ENCODE measurements around the gene PDE4D.

The PDE4D gene

DNA sequence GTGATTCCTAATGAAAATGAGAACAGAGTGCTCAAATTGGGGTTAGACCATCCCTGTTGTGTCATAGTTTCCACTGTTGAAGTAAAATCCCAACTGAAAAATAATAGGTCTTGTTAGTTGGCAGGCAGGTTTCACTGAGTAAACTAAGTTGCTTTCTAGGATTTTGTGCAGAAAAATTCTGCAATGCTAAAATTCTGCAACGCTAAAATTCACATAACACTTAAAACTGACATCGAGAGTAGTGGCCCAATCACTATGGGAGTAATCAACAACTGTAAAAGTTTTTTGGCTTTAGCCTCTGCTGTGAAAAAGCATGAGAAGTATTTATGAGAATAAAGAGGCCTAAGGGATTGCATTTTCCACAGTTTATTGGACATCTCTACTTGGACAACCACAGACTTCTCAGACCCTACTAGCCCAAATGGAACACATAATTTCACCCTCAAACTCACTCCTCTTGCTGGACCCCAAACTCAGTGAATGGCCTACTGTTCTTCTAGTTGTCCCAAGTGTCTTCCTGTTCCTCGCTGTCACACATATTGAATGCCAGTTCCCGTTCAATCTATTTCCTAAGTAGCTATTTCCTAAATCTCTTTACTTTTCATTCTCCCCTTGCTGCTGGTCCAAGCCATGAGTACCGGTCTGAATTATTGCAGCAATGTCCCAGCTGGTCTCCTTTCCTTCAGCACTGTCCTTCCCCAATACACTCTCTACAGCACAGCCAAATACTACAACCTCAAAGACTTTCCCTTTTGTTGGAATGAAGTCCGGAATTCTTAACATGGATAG is 355.4 kb downstream of the PDE4D start:
- H3K36me3 Mint-ChIP-seq: no peaks in the 10 kb centered on the region
- no peak for DNase-seq
- no peak overlapping the region for H3K27ac Mint-ChIP-seq
- H3K27me3 Mint-ChIP-seq: no peaks in the 10 kb centered on the region
- CTCF ChIA-PET: no interaction called here
- no peaks in the 10 kb centered on the region for H3K4me1 Mint-ChIP-seq
- no peaks in the 10 kb centered on the region for H3K9me3 Mint-ChIP-seq
- H3K4me3 Mint-ChIP-seq: no peak overlapping the region

DNA sequence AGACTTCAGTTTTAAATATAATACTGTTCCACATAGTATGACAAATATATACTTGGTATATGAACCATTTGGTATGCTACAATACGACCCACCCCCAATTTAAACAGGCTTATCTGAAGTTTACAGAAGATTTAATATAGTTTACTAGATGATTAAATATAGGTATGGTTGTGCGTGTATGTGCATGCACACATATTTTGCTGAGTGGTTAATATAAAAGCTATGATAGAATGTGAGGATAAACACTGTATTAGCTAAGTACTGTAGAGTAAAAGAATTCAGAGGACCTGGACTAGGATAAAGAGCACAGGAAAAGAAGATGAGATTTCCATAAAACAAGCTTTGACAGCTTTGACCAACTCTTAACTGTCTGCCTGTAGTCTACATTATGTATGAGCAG is 356.7 kb downstream of the PDE4D start:
- no peaks in the 10 kb centered on the region for H3K36me3 Mint-ChIP-seq
- H3K4me3 Mint-ChIP-seq: no peak overlapping the region
- H3K27ac Mint-ChIP-seq: no peak overlapping the region
- H3K27me3 Mint-ChIP-seq: no peaks in the 10 kb centered on the region
- no peaks in the 10 kb centered on the region for H3K9me3 Mint-ChIP-seq
- no peaks in the 10 kb centered on the region for H3K4me1 Mint-ChIP-seq
- CTCF ChIA-PET: no interaction called here
- no peak for DNase-seq

DNA sequence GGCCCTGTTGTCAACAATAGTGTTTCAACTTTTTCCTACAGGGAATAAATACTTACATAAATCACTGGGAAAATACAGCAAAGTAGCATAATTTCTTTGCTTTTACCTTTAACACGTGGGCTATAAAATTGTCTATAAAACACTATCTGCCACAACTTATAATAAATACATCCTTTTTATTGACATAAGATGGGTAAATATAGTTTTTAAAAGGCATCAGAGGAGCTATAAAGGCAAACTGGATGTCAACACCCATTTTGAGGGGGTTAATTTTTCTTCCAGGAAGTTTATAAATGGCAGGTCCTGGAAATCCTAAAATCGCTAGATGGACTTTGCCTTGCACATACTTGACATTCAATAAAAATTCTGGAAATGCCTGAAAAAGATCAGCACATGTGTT is 358.0 kb downstream of the PDE4D start:
- no peak for DNase-seq
- H3K4me1 Mint-ChIP-seq: no peaks in the 10 kb centered on the region
- H3K27ac Mint-ChIP-seq: no peak overlapping the region
- no peaks in the 10 kb centered on the region for H3K27me3 Mint-ChIP-seq
- H3K9me3 Mint-ChIP-seq: no peaks in the 10 kb centered on the region
- H3K4me3 Mint-ChIP-seq: no peak overlapping the region
- CTCF ChIA-PET: no interaction called here
- no peaks in the 10 kb centered on the region for H3K36me3 Mint-ChIP-seq

DNA sequence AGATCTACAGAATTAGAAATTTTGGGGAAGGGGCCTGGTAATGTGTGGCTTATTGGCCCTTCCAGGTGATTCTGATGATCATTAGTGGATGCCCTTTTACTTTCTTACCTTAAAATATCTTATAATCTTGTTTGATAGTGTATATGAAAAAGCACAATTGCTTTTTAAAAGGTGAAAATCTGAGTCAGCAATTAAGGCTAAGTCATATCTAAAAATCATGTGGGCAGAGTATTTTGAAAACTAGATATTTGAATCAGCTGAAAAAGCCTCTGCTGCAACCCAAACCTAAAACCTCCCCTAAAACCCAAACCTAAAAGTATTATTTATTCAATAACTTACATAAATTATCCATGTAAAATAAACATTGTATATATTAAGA is 359.8 kb downstream of the PDE4D start:
- no peak overlapping the region for H3K4me3 Mint-ChIP-seq
- CTCF ChIA-PET: no interaction called here
- H3K36me3 Mint-ChIP-seq: no peaks in the 10 kb centered on the region
- no peaks in the 10 kb centered on the region for H3K4me1 Mint-ChIP-seq
- DNase-seq: no peak
- H3K9me3 Mint-ChIP-seq: no peaks in the 10 kb centered on the region
- no peaks in the 10 kb centered on the region for H3K27me3 Mint-ChIP-seq
- no peak overlapping the region for H3K27ac Mint-ChIP-seq

DNA sequence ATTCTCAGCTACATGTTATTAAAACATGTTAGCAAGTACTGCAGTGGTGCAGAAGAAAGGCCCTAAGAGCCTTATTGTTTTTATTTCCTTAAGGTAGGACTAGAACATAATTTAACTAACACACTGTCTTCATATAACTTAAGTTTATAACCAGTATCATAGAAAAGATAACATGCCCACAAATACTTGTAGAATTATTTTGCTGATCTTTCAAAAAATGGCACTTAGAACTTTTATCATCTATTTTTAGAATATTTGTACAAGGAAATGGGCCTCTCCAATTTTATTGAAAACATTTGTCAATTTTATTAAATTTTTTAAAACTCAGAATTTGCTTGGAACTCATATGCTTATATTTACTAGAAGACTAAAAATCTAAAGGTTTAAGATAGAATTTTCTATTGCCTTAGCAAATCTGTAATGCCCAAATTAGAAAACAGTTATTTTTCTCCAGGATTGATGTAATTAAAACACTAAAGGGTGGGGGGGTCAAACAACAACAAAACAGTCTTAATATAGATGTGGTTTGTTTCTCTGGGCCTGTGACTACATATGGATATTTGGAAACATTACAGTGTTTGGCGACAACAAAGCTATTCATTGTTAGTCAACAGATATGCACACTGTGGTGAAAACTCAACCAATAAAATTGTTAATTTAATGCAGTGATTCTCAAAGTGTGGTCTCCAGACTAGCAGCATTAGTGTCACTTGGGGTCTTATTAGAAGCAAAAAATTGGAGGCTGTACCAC is 360.4 kb downstream of the PDE4D start:
- no peaks in the 10 kb centered on the region for H3K27me3 Mint-ChIP-seq
- no peaks in the 10 kb centered on the region for H3K4me1 Mint-ChIP-seq
- DNase-seq: no peak
- no peak overlapping the region for H3K4me3 Mint-ChIP-seq
- no peaks in the 10 kb centered on the region for H3K9me3 Mint-ChIP-seq
- no peaks in the 10 kb centered on the region for H3K36me3 Mint-ChIP-seq
- no peak overlapping the region for H3K27ac Mint-ChIP-seq
- CTCF ChIA-PET: no interaction called here

DNA sequence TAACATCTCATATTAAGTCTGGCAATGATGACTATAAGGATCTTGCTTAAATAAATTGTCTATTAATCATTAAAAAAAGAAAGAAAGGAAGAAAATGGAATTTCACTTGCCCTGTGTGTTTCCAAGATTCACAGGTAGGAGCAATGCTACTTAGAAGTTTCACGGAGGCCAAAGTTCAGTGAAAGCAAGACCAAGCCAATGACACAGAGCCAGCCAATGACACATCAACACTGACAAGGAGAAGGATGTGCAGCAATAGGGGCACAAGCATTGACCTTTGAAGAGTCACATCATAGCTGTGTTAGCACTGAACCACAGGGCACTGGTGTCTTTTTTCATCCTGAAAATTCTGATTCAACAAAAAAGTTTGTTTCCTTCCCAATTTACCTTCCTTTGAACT is 364.3 kb downstream of the PDE4D start:
- H3K36me3 Mint-ChIP-seq: no peaks in the 10 kb centered on the region
- no peaks in the 10 kb centered on the region for H3K27me3 Mint-ChIP-seq
- no peak for DNase-seq
- CTCF ChIA-PET: no interaction called here
- H3K9me3 Mint-ChIP-seq: peaks cover 2% of the 10 kb centered on the region
- no peaks in the 10 kb centered on the region for H3K4me1 Mint-ChIP-seq
- H3K27ac Mint-ChIP-seq: no peak overlapping the region
- no peak overlapping the region for H3K4me3 Mint-ChIP-seq

DNA sequence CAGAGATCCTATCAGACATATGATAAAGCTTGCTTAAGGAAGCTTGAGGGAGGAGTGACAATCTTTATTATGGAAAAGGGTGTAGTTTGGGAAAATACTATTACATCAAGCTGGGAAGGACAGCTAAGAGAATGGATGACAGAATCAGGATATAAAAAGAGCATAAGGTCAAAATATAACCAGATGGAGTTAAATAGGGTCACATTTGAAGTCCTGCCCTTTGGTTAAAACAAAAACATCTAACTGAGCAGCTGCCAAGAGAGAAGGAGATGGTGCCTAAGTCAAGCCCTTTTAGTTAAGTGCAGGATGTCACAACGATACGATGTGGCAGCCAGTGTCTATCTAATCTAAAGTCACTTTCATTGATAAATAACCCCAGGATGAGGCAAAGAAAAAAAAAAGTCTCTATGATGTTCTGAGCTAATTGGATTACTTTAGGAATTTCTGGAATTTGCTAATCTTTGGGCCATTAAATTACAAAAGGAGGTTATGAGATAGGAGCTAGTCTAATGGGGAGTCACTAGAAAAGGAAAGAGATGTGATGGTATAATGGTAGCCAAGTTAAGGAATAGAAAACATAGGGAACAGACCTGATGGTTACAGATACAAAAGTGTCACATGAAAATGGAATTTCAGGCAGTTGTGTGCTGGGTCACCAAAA is 365.2 kb downstream of the PDE4D start:
- Mint-ChIP-seq H3K36me3 (no peaks in the 10 kb centered on the region), H3K27ac (no peak overlapping the region), H3K4me3 (no peak overlapping the region), H3K27me3 (no peaks in the 10 kb centered on the region), H3K9me3 (peaks cover 7% of the 10 kb centered on the region), H3K4me1 (no peaks in the 10 kb centered on the region)
- DNase-seq: no peak
- CTCF ChIA-PET: interaction anchor here (0.6 to 0.7 kb wide), 2 partner anchors 243 to 271 kb away, joined by 3 read pairs; no protein-coding TSS in a partner anchor

DNA sequence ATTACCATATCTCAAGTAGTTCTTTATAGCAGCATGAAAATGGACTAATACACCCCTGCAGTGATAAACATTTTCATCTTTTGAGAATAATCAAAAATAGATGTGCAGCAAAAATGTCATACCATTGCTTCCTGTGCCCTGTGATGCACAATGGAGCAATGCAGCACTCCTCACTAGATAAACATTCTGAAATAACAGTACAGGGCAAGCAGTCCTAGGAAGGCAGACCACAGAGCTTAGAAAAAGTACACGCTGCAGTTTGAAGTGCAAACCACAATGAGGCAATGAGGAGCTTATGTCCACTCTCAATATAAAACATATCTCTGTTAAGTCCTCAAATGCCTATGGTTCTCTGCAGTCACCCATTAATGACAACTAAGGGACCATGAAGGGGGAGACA is 367.6 kb downstream of the PDE4D start:
- Mint-ChIP-seq H3K4me1 (no peaks in the 10 kb centered on the region), H3K27ac (no peak overlapping the region), H3K27me3 (no peaks in the 10 kb centered on the region), H3K4me3 (no peak overlapping the region), H3K36me3 (no peaks in the 10 kb centered on the region), H3K9me3 (peaks cover 9% of the 10 kb centered on the region)
- DNase-seq: no peak
- CTCF ChIA-PET: no interaction called here

DNA sequence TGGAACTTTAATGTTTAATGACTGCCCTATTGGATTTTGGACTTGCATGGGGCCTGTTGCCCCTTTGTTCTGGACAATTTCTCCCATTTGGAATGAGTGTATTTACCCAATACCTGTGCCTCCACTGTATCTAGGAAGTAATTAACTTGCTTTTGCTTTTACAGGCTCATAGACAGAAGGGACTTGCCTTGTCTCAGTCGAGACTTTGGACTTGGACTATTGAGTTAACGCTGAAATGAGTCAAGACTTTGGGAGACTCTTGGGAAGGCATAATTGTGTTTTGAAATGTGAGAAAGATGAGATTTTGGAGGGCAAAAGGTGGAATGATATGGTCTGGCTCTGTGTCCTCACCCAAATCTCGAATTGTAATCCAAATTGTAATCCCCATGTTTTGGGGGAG is 368.2 kb downstream of the PDE4D start:
- H3K4me1 Mint-ChIP-seq: no peaks in the 10 kb centered on the region
- H3K27me3 Mint-ChIP-seq: no peaks in the 10 kb centered on the region
- H3K4me3 Mint-ChIP-seq: no peak overlapping the region
- CTCF ChIA-PET: no interaction called here
- no peaks in the 10 kb centered on the region for H3K36me3 Mint-ChIP-seq
- peaks cover 9% of the 10 kb centered on the region for H3K9me3 Mint-ChIP-seq
- DNase-seq: no peak
- no peak overlapping the region for H3K27ac Mint-ChIP-seq

DNA sequence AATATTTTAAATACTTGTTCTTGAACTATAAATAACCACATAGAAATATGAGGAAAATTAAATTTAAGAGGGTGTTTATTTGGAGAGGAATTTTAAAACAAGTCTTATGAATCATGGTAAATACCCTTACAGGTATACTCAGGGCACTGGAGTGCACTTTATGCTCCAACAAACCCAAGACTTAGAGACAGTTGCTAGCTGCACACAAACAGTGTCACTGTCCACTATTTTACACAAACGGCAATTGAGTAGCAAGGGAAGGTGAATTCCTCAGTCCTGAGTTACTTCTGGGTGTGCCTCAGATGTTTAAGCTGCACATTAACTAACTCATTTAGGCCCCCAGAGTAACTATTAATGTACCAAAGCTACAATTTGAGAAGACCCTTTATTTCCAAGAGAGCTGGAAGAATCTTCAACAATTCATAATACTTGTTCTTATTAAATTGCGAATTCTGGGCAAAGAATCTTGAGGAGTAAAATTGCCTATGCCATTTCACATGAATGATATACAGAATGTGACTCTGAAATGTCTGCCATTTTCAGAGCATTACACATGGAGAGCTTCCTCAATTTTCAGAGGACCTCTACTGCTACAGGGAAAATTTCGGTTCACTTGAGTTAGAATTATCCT is 371.2 kb downstream of the PDE4D start:
- Mint-ChIP-seq H3K27ac (no peak overlapping the region), H3K27me3 (no peaks in the 10 kb centered on the region), H3K9me3 (peaks cover 9% of the 10 kb centered on the region), H3K4me3 (no peak overlapping the region), H3K36me3 (no peaks in the 10 kb centered on the region), H3K4me1 (no peaks in the 10 kb centered on the region)
- DNase-seq: no peak
- CTCF ChIA-PET: no interaction called here

DNA sequence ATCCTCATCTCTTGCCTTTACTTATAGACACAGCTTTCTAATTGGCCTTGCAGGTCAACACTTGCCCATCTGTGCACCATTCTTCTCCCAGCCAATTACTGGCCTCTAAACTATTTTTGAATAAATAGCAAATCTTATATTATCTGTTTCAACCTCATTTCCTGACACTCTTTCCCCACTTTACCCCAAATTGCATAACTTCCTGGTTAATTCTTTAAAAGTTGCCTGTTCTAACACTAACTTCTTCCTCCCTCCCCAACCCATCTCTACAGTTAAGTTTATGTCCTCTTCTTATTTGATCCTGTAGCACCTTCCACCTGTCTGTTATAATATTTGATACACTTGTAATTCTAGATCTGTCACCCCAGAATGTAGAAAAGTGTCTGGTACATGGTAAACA is 372.1 kb downstream of the PDE4D start:
- Mint-ChIP-seq H3K36me3 (no peaks in the 10 kb centered on the region), H3K9me3 (peaks cover 9% of the 10 kb centered on the region), H3K27me3 (no peaks in the 10 kb centered on the region), H3K4me3 (no peak overlapping the region), H3K27ac (no peak overlapping the region), H3K4me1 (no peaks in the 10 kb centered on the region)
- CTCF ChIA-PET: no interaction called here
- DNase-seq: no peak

DNA sequence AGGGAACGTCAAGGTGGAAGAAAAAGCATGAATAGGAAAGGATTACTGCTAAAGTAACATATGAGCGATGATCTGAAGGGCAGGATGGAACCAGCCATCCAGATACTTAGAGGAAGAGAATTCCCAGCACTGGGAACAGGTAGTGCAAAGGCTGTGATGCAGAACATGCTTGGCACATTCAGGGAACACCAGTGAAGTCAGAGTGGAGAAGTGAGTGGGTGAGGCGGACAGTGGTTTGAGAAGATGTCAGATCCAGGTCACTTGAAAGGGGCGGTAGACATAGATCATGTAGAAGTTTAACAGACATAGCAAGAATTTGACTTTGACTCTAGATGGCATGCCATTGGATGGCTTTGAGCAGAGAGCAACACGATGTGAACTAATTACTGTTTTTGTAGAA is 374.2 kb downstream of the PDE4D start:
- H3K27ac Mint-ChIP-seq: no peak overlapping the region
- CTCF ChIA-PET: no interaction called here
- no peaks in the 10 kb centered on the region for H3K4me1 Mint-ChIP-seq
- no peaks in the 10 kb centered on the region for H3K36me3 Mint-ChIP-seq
- no peak overlapping the region for H3K4me3 Mint-ChIP-seq
- no peak for DNase-seq
- H3K27me3 Mint-ChIP-seq: no peaks in the 10 kb centered on the region
- H3K9me3 Mint-ChIP-seq: peaks cover 8% of the 10 kb centered on the region

DNA sequence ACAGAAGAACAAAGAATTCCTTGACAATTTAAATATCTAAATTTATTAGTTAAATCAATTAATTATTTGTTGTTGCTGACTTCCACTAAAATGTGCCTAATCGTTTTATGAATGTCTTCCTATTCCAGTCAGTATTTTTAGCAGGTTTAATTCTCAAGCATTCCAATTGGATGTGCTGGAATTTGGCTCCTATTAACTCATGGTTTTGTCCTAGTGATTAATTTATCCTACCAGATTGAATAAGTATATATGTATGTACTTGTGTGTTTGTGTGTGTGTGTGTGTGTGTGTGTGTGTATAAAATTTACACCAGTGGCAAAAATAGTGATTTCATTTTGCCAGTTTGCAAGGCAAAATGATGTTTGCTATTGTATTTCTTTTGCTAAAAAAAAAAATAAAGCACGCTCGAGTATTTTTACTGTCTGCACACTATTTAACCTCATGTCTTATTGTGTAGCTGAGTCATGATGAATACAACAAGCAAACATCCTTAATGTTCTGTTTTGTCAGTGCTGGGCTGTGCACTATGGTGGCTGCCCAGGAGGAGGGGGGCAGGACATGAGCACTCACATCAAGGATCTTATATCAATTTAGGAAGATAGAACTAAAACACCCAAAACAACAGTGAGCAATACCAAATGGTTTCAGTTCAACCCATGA is 375.5 kb downstream of the PDE4D start:
- no peaks in the 10 kb centered on the region for H3K27me3 Mint-ChIP-seq

DNA sequence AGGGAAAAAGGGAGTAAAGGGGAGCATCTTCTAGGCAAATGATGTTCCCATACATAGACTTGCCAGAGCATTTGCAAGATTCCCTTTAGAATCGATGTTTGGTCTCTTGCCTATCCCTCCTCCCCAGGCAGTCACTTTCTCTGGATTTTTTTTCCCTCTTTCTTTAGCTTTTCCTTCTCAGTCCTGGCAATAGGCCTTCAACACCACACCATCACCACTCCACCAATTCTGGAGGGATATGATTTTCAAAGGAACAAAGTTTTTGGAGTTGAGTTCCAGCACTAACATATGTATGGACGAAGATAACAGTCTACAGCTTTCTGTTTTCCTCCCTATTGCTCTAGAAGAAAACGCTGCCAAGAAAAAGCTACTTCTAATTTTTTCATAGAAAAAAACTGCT is 377.4 kb downstream of the PDE4D start:
- DNase-seq: no peak
- Mint-ChIP-seq H3K4me1 (no peaks in the 10 kb centered on the region), H3K9me3 (no peaks in the 10 kb centered on the region), H3K27ac (no peak overlapping the region), H3K36me3 (no peaks in the 10 kb centered on the region), H3K27me3 (no peaks in the 10 kb centered on the region), H3K4me3 (no peak overlapping the region)
- CTCF ChIA-PET: no interaction called here

More for the DNA sequence above, 375.5 kb downstream of the PDE4D start:
- H3K36me3 Mint-ChIP-seq: no peaks in the 10 kb centered on the region
- peaks cover 1% of the 10 kb centered on the region for H3K9me3 Mint-ChIP-seq
- CTCF ChIA-PET: no interaction called here
- H3K27ac Mint-ChIP-seq: no peak overlapping the region
- no peaks in the 10 kb centered on the region for H3K4me1 Mint-ChIP-seq
- DNase-seq: no peak
- H3K4me3 Mint-ChIP-seq: no peak overlapping the region

Measured in activated naive CD4-positive, alpha-beta T cell treated with anti-CD3 and anti-CD28 coated beads, Interleukin-2, amount 10 ng/mL, durations not matched to agents 7 days and 5 days (primary cell).